GM18951 (cell line): ENCODE measurements around the gene CACNA1D.
"Not testable (repeated sequence)": the region's sequence is repeated elsewhere in the genome, so short reads cannot be mapped to it uniquely, and the experiment has no call there.

ENCODE experiments used
- POLR2A ChIP-seq: IDR thresholded peaks from 4 replicates; pipeline ENCODE4 v1.6.1; 2011; ENCODE audit warnings: mild to moderate bottlenecking; ENCODE audit not compliant: insufficient read length, insufficient read depth; ENCODE audit errors: extremely low read depth
- in situ Hi-C: fragments of 300-500 bp; cut with MboI; formaldehyde crosslinking; loops from one replicate; pipeline ENCODE4 v1.12.0; 2022; ENCODE audit warnings: low sequenced_read_pairs, mixed read lengths, inconsistent platforms; ENCODE audit not compliant: unreplicated experiment

Gene CACNA1D

GRCh38 chr3:53547327-53547726 lies 52.9 kb downstream of the CACNA1D start:
- in situ Hi-C loops: no loop called here
- TF ChIP-seq POLR2A: no peak

- in situ Hi-C loops: no loop called here
- TF ChIP-seq POLR2A: no peak
Measured at GRCh38 chr3:53550005-53550620, 55.7 kb downstream of the CACNA1D start.

- in situ Hi-C loops: no loop called here
- no peak for TF ChIP-seq POLR2A
Measured at GRCh38 chr3:53551324-53551723, 56.9 kb downstream of the CACNA1D start.

GRCh38 chr3:53552730-53553129 lies 58.3 kb downstream of the CACNA1D start:
- TF ChIP-seq POLR2A: no peak
- in situ Hi-C loops: no loop called here

GRCh38 chr3:53553200-53553599 lies 58.8 kb downstream of the CACNA1D start:
- in situ Hi-C loops: no loop called here

GRCh38 chr3:53554559-53555067 lies 60.2 kb downstream of the CACNA1D start:
- in situ Hi-C loops: no loop called here
- TF ChIP-seq POLR2A: no peak

More at GRCh38 chr3:53553200-53553599, 58.8 kb downstream of the CACNA1D start:
- TF ChIP-seq POLR2A: no peak

GRCh38 chr3:53555068-53555588 lies 60.7 kb downstream of the CACNA1D start:
- no peak for TF ChIP-seq POLR2A

GRCh38 chr3:53566461-53567145 lies 72.2 kb downstream of the CACNA1D start:
- in situ Hi-C loops: no loop called here
- no peak for TF ChIP-seq POLR2A

More at GRCh38 chr3:53555068-53555588, 60.7 kb downstream of the CACNA1D start:
- in situ Hi-C loops: no loop called here

GRCh38 chr3:53570081-53570480 lies 75.7 kb downstream of the CACNA1D start:
- in situ Hi-C loops: no loop called here
- TF ChIP-seq POLR2A: no peak

- in situ Hi-C loops: no loop called here
- no peak for TF ChIP-seq POLR2A
Measured at GRCh38 chr3:53570709-53571108, 76.3 kb downstream of the CACNA1D start.

- in situ Hi-C loops: no loop called here
- no peak for TF ChIP-seq POLR2A
Measured at GRCh38 chr3:53571264-53571663, 76.9 kb downstream of the CACNA1D start.

GRCh38 chr3:53572184-53572583 lies 77.8 kb downstream of the CACNA1D start:
- in situ Hi-C loops: not testable (repeated sequence)

- in situ Hi-C loops: no loop called here
- no peak for TF ChIP-seq POLR2A
Measured at GRCh38 chr3:53577506-53577905, 83.1 kb downstream of the CACNA1D start.

GRCh38 chr3:53579636-53580035 lies 85.2 kb downstream of the CACNA1D start:
- no peak for TF ChIP-seq POLR2A
- in situ Hi-C loops: no loop called here

GRCh38 chr3:53581671-53582070 lies 87.3 kb downstream of the CACNA1D start:
- no peak for TF ChIP-seq POLR2A
- in situ Hi-C loops: no loop called here
